HepG2 (cell line): Measurements from ENCODE around the gene TBC1D24. TPM values are rescaled to one million over a fixed set of nuclear protein-coding genes. Genes with fewer than 3 reads are reported as not detected.
A peak's percentile ranks its signal among the peaks of the same experiment; 100 is the strongest.

Source experiments
- CENPBD1 ChIP-seq: sonication (generic); formaldehyde crosslinking; IDR thresholded peaks from 2 replicates; pipeline ENCODE4 v1.8.0; 2022; ENCODE audit warnings: missing genetic modification reagents, low read depth, mild to moderate bottlenecking, borderline replicate concordance
- HNF4A ChIP-seq: sonication (generic); formaldehyde crosslinking; IDR thresholded peaks from 2 replicates; pipeline ENCODE4 v1.4.0; 2020; ENCODE audit warnings: missing genetic modification reagents
- IKZF4 ChIP-seq: sonication (generic); formaldehyde crosslinking; IDR thresholded peaks from 2 replicates; pipeline ENCODE4 v1.5.1; 2020; ENCODE audit warnings: borderline replicate concordance, mild to moderate bottlenecking, low read depth, missing genetic modification reagents; ENCODE audit errors: not compliant biosample characterization
- MIER3 ChIP-seq: IDR thresholded peaks from 2 replicates; pipeline ENCODE4 v1.6.1; 2016; ENCODE audit warnings: missing compliant biosample characterization, borderline replicate concordance
- NFYC ChIP-seq: IDR thresholded peaks from 2 replicates; pipeline ENCODE4 v1.6.1; 2016; ENCODE audit warnings: missing genetic modification reagents, missing compliant biosample characterization
- RFX3 ChIP-seq: IDR thresholded peaks from 2 replicates; pipeline ENCODE4 v1.6.1; 2016; ENCODE audit warnings: missing biosample characterization, missing genetic modification reagents
- ZFP36 ChIP-seq: fragments of 150-350 bp; IDR thresholded peaks from 2 replicates; pipeline ENCODE4 v1.6.1; 2018; ENCODE audit warnings: borderline replicate concordance, low read length, low read depth; ENCODE audit not compliant: partially characterized antibody
- ZNF124 ChIP-seq: sonication (generic); formaldehyde crosslinking; IDR thresholded peaks from 2 replicates; pipeline ENCODE4 v1.4.0; 2020; ENCODE audit warnings: missing genetic modification reagents
- ZNF605 ChIP-seq: sonication (generic); formaldehyde crosslinking; IDR thresholded peaks from 2 replicates; pipeline ENCODE4 v1.8.0; 2022; ENCODE audit warnings: mild to moderate bottlenecking, missing genetic modification reagents
- ZNF609 ChIP-seq: sonication (generic); formaldehyde crosslinking; IDR thresholded peaks from 2 replicates; pipeline ENCODE4 v1.4.0; 2020; ENCODE audit warnings: mild to moderate bottlenecking, missing genetic modification reagents, borderline replicate concordance
- polyA plus RNA-seq, 8 experiments: library from polyadenylated mRNA; depleted of rRNA in 3 of 8; stranded (reverse) in 7 of 8; unstranded in 1 of 8; fragments of >200 nt; fragmentation: Illumina TruSeq in 4 of 8; extraction: Trizol in 4 of 8; gene quantifications; 2 replicates each; pipeline versions ENCODE4 v1.2.1 to v1.2.3, GENCODE V29; 2011 to 2016; ENCODE audit warnings: low read depth in 4 of 8, missing spikeins in 1 of 8, mixed read lengths in 1 of 8; ENCODE audit not compliant: insufficient read depth in 1 of 8
- total RNA-seq, 5 experiments: library from RNA; depleted of rRNA; stranded (reverse); fragments of >200 nt; fragmentation: Illumina TruSeq; extraction: Trizol; gene quantifications; 2 replicates each; pipeline ENCODE4 v1.2.3, GENCODE V29; 2016; ENCODE audit warnings: low read depth in 1 of 5
- TF ChIP-seq, protein P1 (sequence below): sonication (generic); formaldehyde crosslinking; IDR thresholded peaks from 2 replicates; pipeline ENCODE4 v1.4.0; 2020; ENCODE audit warnings: missing genetic modification reagents
- TF ChIP-seq, protein P2 (sequence below): sonication (generic); formaldehyde crosslinking; IDR thresholded peaks from 2 replicates; pipeline ENCODE4 v1.9.0; 2021; ENCODE audit warnings: missing genetic modification reagents, borderline replicate concordance
- TF ChIP-seq, protein P3 (sequence below), 2 experiments: sonication (generic) in 1 of 2; formaldehyde crosslinking in 1 of 2; IDR thresholded peaks; 2 replicates each; pipeline versions ENCODE4 v1.6.1 to v1.9.0; 2014 to 2022; ENCODE audit warnings: antibody characterized with exemption in 1 of 2, borderline replicate concordance in 1 of 2, inconsistent platforms in 1 of 2, low read depth in 1 of 2, missing genetic modification reagents in 1 of 2

The TBC1D24 gene
- total and polyA plus RNA-seq, 2 of the 13 experiments (the other 11 are each of a cell fraction or from before 2014, with no cell fraction given), result 7.7 to 13.7 TPM

DNA sequence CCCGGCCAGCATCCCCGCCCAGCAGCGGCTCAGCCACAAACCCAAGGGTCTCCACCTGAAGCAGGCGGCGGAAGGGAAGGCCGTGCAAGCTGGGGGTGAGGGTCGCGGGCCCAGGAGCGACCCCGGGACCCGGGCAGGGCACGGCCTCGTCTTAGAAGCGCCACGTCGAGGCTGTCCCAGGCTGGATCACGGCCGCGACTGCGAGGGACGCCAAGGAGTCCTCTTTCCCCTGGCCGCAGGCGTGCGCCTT, 46.2 kb upstream of the TBC1D24 start (continued):
- TF ChIP-seq HNF4A (CRISPR knock-in tag), result no peak
- no peak for TF ChIP-seq NFYC (CRISPR knock-in tag)
- TF ChIP-seq ZNF605 (CRISPR knock-in tag), result no peak
- TF ChIP-seq, protein P1, sequence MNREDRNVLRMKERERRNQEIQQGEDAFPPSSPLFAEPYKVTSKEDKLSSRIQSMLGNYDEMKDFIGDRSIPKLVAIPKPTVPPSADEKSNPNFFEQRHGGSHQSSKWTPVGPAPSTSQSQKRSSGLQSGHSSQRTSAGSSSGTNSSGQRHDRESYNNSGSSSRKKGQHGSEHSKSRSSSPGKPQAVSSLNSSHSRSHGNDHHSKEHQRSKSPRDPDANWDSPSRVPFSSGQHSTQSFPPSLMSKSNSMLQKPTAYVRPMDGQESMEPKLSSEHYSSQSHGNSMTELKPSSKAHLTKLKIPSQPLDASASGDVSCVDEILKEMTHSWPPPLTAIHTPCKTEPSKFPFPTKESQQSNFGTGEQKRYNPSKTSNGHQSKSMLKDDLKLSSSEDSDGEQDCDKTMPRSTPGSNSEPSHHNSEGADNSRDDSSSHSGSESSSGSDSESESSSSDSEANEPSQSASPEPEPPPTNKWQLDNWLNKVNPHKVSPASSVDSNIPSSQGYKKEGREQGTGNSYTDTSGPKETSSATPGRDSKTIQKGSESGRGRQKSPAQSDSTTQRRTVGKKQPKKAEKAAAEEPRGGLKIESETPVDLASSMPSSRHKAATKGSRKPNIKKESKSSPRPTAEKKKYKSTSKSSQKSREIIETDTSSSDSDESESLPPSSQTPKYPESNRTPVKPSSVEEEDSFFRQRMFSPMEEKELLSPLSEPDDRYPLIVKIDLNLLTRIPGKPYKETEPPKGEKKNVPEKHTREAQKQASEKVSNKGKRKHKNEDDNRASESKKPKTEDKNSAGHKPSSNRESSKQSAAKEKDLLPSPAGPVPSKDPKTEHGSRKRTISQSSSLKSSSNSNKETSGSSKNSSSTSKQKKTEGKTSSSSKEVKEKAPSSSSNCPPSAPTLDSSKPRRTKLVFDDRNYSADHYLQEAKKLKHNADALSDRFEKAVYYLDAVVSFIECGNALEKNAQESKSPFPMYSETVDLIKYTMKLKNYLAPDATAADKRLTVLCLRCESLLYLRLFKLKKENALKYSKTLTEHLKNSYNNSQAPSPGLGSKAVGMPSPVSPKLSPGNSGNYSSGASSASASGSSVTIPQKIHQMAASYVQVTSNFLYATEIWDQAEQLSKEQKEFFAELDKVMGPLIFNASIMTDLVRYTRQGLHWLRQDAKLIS (CRISPR knock-in tag), result no peak
- no peak for TF ChIP-seq CENPBD1 (CRISPR knock-in tag)
- TF ChIP-seq RFX3 (CRISPR knock-in tag), result no peak
- TF ChIP-seq, protein P2, sequence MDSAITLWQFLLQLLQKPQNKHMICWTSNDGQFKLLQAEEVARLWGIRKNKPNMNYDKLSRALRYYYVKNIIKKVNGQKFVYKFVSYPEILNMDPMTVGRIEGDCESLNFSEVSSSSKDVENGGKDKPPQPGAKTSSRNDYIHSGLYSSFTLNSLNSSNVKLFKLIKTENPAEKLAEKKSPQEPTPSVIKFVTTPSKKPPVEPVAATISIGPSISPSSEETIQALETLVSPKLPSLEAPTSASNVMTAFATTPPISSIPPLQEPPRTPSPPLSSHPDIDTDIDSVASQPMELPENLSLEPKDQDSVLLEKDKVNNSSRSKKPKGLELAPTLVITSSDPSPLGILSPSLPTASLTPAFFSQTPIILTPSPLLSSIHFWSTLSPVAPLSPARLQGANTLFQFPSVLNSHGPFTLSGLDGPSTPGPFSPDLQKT, result no peak
- TF ChIP-seq ZNF124 (CRISPR knock-in tag), result no peak
- peak; percentile 16 for TF ChIP-seq IKZF4 (CRISPR knock-in tag)
- TF ChIP-seq, protein P3, sequence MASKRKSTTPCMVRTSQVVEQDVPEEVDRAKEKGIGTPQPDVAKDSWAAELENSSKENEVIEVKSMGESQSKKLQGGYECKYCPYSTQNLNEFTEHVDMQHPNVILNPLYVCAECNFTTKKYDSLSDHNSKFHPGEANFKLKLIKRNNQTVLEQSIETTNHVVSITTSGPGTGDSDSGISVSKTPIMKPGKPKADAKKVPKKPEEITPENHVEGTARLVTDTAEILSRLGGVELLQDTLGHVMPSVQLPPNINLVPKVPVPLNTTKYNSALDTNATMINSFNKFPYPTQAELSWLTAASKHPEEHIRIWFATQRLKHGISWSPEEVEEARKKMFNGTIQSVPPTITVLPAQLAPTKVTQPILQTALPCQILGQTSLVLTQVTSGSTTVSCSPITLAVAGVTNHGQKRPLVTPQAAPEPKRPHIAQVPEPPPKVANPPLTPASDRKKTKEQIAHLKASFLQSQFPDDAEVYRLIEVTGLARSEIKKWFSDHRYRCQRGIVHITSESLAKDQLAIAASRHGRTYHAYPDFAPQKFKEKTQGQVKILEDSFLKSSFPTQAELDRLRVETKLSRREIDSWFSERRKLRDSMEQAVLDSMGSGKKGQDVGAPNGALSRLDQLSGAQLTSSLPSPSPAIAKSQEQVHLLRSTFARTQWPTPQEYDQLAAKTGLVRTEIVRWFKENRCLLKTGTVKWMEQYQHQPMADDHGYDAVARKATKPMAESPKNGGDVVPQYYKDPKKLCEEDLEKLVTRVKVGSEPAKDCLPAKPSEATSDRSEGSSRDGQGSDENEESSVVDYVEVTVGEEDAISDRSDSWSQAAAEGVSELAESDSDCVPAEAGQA (IDR thresholded peaks at IDR 0.05; ENCODE audit: low read depth), result no peak
- TF ChIP-seq, protein P3 (CRISPR knock-in tag; IDR thresholded peaks at IDR 0.05; ENCODE audit: borderline replicate concordance), result no peak
- no peak for TF ChIP-seq MIER3 (CRISPR knock-in tag)
- no peak for TF ChIP-seq ZFP36
- TF ChIP-seq ZNF609 (CRISPR knock-in tag), result 0 out of 2 replicates have a peak, but pooled peaks have one; percentile 48
